K562 (cell line): Measurements from ENCODE around the gene KASH5. TPM values are rescaled to one million over a fixed set of nuclear protein-coding genes. Genes with fewer than 3 reads are reported as not detected.

ENCODE experiments used
- ATAC-seq: fragments of 200-7000 bp; cut with Tn5 transposase; 3 replicates; pipeline ENCODE4 v1.9.1; 2020; ENCODE audit warnings: moderate library complexity
- BruUV-seq: library from RNA; stranded (reverse); fragments of 400-500 nt; replicated peaks from 2 replicates; lab custom pipeline; 2021; lab: Mats Ljungman, UMichigan
- CTCF ChIA-PET: fragments of 300-600 bp; formaldehyde crosslinking; extraction: SDS; loops from one replicate; lab custom pipeline; 2021; ENCODE audit warnings: low intra/inter-chr PET ratio; lab: Yijun Ruan, JAX
- POLR2A ChIA-PET: fragments of 300-600, 350-650 bp; sonication (Branson Sonifier 250); formaldehyde crosslinking; extraction: SDS; loops from one replicate; lab custom pipeline; 2021; ENCODE audit warnings: antibody characterized with exemption, inconsistent platforms; lab: Yijun Ruan, JAX
- DNase-seq, 4 experiments: peaks; one replicate each; pipeline versions ENCODE4 v3.0.0 to v3.0.0-alpha.2; 2011 to 2018; ENCODE audit warnings: low spot score in 3 of 4, mixed read lengths in 3 of 4; ENCODE audit errors: extremely low read depth in 1 of 4
- FAIRE-seq: peaks from 2 replicates; lab custom pipeline; 2011; peaks lifted over from hg19 to GRCh38; lab: Jason Lieb, UNC
- H2AFZ ChIP-seq: 2 replicates; pipeline ENCODE4 v1.6.0; 2011; ENCODE audit warnings: low read depth, low read length, control low read depth, inconsistent platforms
- H3K27ac ChIP-seq: fragments of 200-600 bp; 3 replicates; pipeline ENCODE4 v1.8.0; 2011; ENCODE audit warnings: low read depth, mild to moderate bottlenecking, control low read depth, inconsistent platforms, low read length, moderate library complexity, mixed read lengths; ENCODE audit errors: extremely low read depth
- H3K27me3 ChIP-seq, 2 experiments: fragments of 300-600 bp in 1 of 2; 2 replicates in 1 of 2; 3 replicates in 1 of 2; pipeline versions ENCODE4 v1.6.0 to v1.8.0; 2011; ENCODE audit warnings: inconsistent platforms in 2 of 2, low read length in 2 of 2, mild to moderate bottlenecking in 1 of 2, mixed read lengths in 1 of 2, moderate library complexity in 1 of 2; ENCODE audit not compliant: control insufficient read depth in 2 of 2, insufficient read depth in 2 of 2
- H3K36me3 ChIP-seq: fragments of 300-600 bp; 3 replicates; pipeline ENCODE4 v1.8.0; 2011; ENCODE audit warnings: mild to moderate bottlenecking, low read length, inconsistent platforms; ENCODE audit not compliant: control insufficient read depth, insufficient read depth
- H3K4me1 ChIP-seq, 2 experiments: fragments of 200-600 bp in 1 of 2; replicated peaks in 1 of 2; 2 replicates in 1 of 2; 3 replicates in 1 of 2; pipeline versions ENCODE4 v1.5.1 to v1.8.0; 2011; ENCODE audit warnings: inconsistent platforms in 2 of 2, low read length in 2 of 2, mild to moderate bottlenecking in 1 of 2, mixed read lengths in 1 of 2, moderate library complexity in 1 of 2; ENCODE audit not compliant: control insufficient read depth in 2 of 2, insufficient read depth in 2 of 2
- H3K4me2 ChIP-seq: 2 replicates; pipeline ENCODE4 v1.6.1; 2011; ENCODE audit warnings: low read length, control low read depth, inconsistent platforms, mixed read lengths; ENCODE audit not compliant: insufficient read depth
- H3K4me3 ChIP-seq: fragments of 200-600 bp; sonication (generic), shearing (Covaris generic); 2 replicates; pipeline ENCODE4 v1.5.1; 2016; ENCODE audit warnings: control low read depth, inconsistent platforms
- H3K79me2 ChIP-seq: fragments of 200-600 bp; 3 replicates; pipeline ENCODE4 v1.8.0; 2011; ENCODE audit warnings: low read length, inconsistent platforms; ENCODE audit not compliant: control insufficient read depth, insufficient read depth
- H3K9ac ChIP-seq, 2 experiments: 2 replicates each; pipeline versions ENCODE4 v1.6.0 to v1.6.1; 2011; ENCODE audit warnings: low read depth in 2 of 2, low read length in 2 of 2, control low read depth in 1 of 2, inconsistent platforms in 1 of 2, mild to moderate bottlenecking in 1 of 2, mixed read lengths in 1 of 2; ENCODE audit not compliant: insufficient read depth in 1 of 2
- H3K9me1 ChIP-seq: one replicate; pipeline ENCODE4 v1.6.0; 2011; ENCODE audit warnings: inconsistent platforms, mild to moderate bottlenecking, low read length, moderate library complexity; ENCODE audit not compliant: control insufficient read depth, insufficient read depth
- H3K9me3 ChIP-seq: replicated peaks from 2 replicates; pipeline ENCODE4 v1.5.1; 2011; ENCODE audit warnings: low read depth, low read length, inconsistent platforms; ENCODE audit not compliant: control insufficient read depth, insufficient read depth
- H4K20me1 ChIP-seq: replicated peaks from 2 replicates; pipeline ENCODE4 v1.6.1; 2011; ENCODE audit warnings: low read length, inconsistent platforms, mixed read lengths; ENCODE audit not compliant: control insufficient read depth, insufficient read depth
- LARP7 ChIP-seq: fragments of 450-650 bp; IDR thresholded peaks from 2 replicates; pipeline ENCODE4 v1.6.1; 2016
- MAFG ChIP-seq: fragments of 450-650 bp; conservative IDR thresholded peaks from 2 replicates; pipeline ENCODE4 v1.6.1; 2016; ENCODE audit warnings: missing genetic modification characterization, missing compliant biosample characterization
- MECOM ChIP-seq: fragments of 250-450 bp; sonication (Bioruptor Pico); IDR thresholded peaks from 2 replicates; pipeline ENCODE4 v1.8.0; 2022; ENCODE audit warnings: inconsistent platforms
- MED1 ChIP-seq: sonication (generic); formaldehyde crosslinking; IDR thresholded peaks from 2 replicates; pipeline ENCODE4 v1.8.1; 2023; ENCODE audit warnings: missing genetic modification reagents, borderline replicate concordance
- MTA3 ChIP-seq: fragments of 450-650 bp; formaldehyde crosslinking; IDR thresholded peaks from 2 replicates; pipeline ENCODE4 v1.6.1; 2017; ENCODE audit warnings: mild to moderate bottlenecking, borderline replicate concordance
- NEUROD1 ChIP-seq: fragments of 150-350 bp; IDR thresholded peaks from 2 replicates; pipeline ENCODE4 v1.6.1; 2014; ENCODE audit warnings: borderline replicate concordance, low read length, low read depth; ENCODE audit not compliant: partially characterized antibody
- NRF1 ChIP-seq, 2 experiments: fragments of 450-650 bp; IDR thresholded peaks in 1 of 2; conservative IDR thresholded peaks in 1 of 2; 2 replicates each; pipeline ENCODE4 v1.6.1; 2014; ENCODE audit warnings: mild to moderate bottlenecking in 2 of 2
- PHF8 ChIP-seq: fragments of 200-600 bp; sonication (generic); IDR thresholded peaks from 2 replicates; pipeline ENCODE4 v1.6.1; 2012; ENCODE audit warnings: mixed run types, mild to moderate bottlenecking, inconsistent platforms, low read length, moderate library complexity, borderline replicate concordance
- WGBS: fragments of 100-300 bp; shearing (Covaris generic); methylation state at CpG from one replicate; pipeline ENCODE4 v1.1.6; 2016; ENCODE audit warnings: low coverage, mixed read lengths; ENCODE audit not compliant: insufficient coverage; ENCODE audit errors: missing lambda C conversion rate; 5-methylcytosine and 5-hydroxymethylcytosine counted together
- in situ Hi-C: fragments of 300-500 bp; cut with MboI; formaldehyde crosslinking; loops from 4 replicates; pipeline ENCODE4 v1.15.0; 2018; ENCODE audit warnings: inconsistent platforms, mixed read lengths
- intact Hi-C: fragments of 100-400 bp; cut with micrococcal nuclease; formaldehyde crosslinking; loops from 2 replicates; pipeline ENCODE4 v1.14.2; 2022
- polyA plus RNA-seq, 8 experiments: library from polyadenylated mRNA; depleted of rRNA in 4 of 8; stranded (reverse) in 5 of 8; unstranded in 3 of 8; fragments of >200 nt; fragmentation: Nextera tagmentation in 2 of 8; fragmentation: Illumina TruSeq in 1 of 8; extraction: Ambion mirVana in 2 of 8; extraction: Trizol in 1 of 8; gene quantifications; 2 replicates each; pipeline versions ENCODE4 v1.2.1 to v1.2.3, GENCODE V29; 2011 to 2014; ENCODE audit warnings: inconsistent platforms in 1 of 8, missing spikeins in 1 of 8
- total RNA-seq, 7 experiments: library from RNA; depleted of rRNA in 6 of 7; stranded (reverse); fragments of >200 nt in 6 of 7; fragmentation: Illumina TruSeq in 2 of 7; extraction: Trizol in 2 of 7; gene quantifications; 2 replicates each; pipeline versions ENCODE4 v1.2.1 to v1.2.3, GENCODE V29; 2011 to 2021; ENCODE audit warnings: low replicate concordance in 1 of 7

The KASH5 gene
- total and polyA plus RNA-seq, 9 of the 15 experiments (the other 6 are each of a cell fraction or from before 2014, with no cell fraction given), result 0.07 to 0.84 (median 0.34) TPM; not detected in 1

DNA sequence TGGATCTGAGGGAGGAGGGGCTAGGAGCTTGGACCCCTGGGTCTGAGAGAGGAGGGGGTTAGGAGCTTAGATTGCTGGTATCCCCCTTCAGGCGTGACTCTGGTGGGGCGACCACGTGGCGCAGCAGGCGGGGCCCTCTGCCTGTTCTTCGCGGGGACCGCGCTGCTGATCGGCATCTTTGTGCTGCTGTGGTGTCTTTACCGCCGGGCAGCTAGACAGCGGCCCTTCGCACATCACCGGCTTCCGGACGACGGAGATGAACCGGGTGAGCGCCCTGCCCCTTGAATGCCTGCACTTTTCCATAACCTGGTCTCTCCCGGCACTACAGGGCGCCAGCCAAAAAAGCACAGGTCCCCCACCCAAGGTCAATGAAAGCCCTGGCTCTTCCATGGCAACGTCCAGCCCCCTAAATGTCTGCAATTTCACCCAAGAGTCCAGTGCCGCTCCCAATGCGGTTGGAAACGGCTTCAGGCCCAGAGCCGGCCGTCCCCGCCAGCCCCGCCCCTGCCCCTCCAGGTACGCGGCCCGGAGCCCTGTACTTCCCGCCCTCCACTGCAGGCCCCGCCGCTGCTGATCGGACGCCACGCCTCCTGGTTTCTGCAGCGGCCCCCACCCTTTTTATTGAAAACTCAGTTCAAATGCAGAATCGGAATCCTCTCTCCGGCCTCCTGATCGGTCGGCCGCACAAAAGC lies 40.0 kb downstream of the KASH5 start (continued):
- TF ChIP-seq NEUROD1 (no peak), MED1 (no peak), MECOM (no peak), NRF1 (conservative IDR thresholded peaks at IDR 0.05 in 1 of 2, IDR thresholded peaks at IDR 0.05 in 1 of 2) (0 out of 4 replicates have a peak, but pooled peaks of 1 of the 2 experiments have one; percentile 14), MTA3 (0 out of 2 replicates have a peak, but pooled peaks have one; percentile 38), PHF8 (peak; percentile 37; the same call in 1 of the 2 replicates), LARP7 (no peak)

DNA sequence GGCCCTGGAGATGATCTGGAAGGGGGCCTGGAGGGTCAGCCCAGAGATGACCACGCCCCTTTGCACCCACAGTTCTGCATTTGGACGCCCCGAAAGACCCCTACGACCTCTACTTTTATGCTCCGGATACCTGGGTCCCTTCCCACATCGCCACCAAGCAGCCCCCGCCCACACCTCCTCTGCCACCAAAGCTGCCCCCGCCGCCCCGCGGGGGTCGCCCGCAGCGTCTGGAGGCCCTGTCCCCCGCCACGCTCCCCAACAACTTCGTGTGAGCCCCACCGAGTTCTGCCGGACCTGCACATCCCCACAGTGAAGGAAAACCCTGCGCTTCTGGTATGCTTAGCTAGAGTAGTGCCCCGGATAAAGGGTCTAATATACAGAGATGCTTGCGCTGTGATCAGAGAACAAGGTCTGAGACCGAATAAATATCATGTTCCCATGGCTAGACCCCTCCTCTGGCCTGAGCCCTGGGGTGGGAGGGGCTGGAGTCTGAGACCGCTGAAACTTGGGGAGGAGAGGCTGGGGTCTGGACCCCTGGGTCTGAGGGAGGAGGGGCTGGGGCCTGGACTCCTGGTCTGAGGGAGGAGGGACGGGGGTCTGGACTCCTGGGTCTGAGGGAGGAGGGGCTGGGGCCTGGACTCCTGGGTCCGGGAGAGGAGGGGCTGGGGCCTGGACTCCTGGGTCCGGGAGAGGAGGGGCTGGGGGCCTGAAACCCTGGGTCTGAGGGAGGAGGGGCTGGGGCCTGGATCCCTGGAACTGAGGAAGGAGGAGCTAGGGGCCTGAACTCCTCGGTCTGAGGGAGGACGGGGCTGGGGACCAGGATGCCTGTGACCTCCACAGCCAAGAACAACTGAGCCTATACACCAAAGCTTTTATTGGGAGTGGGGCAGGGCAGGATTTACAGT lies 40.8 kb downstream of the KASH5 start:
- Histone ChIP-seq H3K4me3 (peak overlapping the region; percentile 12; the same call in 1 of the 2 replicates), H3K9me1 (no peaks in the 10 kb centered on the region), H3K27me3 (no peaks in the 10 kb centered on the region), H3K79me2 (peaks cover 9% of the 10 kb centered on the region), H3K9me3 (no peaks in the 10 kb centered on the region), H4K20me1 (no peaks in the 10 kb centered on the region), H2AFZ (no peak overlapping the region; the same call in 1 of the 2 replicates), H3K9ac (peak overlapping the region in 1 of 2 experiments; percentile 87; a peak in 2 of 4 replicates), H3K4me2 (peak overlapping the region; percentile 80; the same call in 1 of the 2 replicates), H3K36me3 (no peaks in the 10 kb centered on the region; the same call in 2 of the 3 replicates)
- no peak for DNase-seq
- BruUV-seq, result no TSS peak
- intact Hi-C loops, result no loop called here
- no peak for ATAC-seq
- no peak for TF ChIP-seq MAFG (tag)
- TF ChIP-seq, all 486 proteins: peak for 0
- CTCF ChIA-PET, result no interaction called here
- POLR2A ChIA-PET, result interaction anchor here (0.7 to 1.7 kb wide), 4 partner anchors 12 to 46 kb away, joined by 3 to 4 read pairs (median 4); partner anchors contain the start of gene ALDH16A1
- 70% methylated on average over 11 of the region's 29 CpGs for WGBS
- Histone ChIP-seq H3K27ac (no peak overlapping the region), H3K4me1 (peaks cover 37 to 81% of the 10 kb centered on the region in 2 experiments)
- in situ Hi-C loops, result no loop called here
- no peak for FAIRE-seq
